ENCODE measurements around the gene PTPRK. TPM values are rescaled to one million over a fixed set of nuclear protein-coding genes. Genes with fewer than 3 reads are reported as not detected.

Gene PTPRK
- total and polyA plus RNA-seq, 10 of the 15 experiments (the other 5 are each of a cell fraction or from before 2014, with no cell fraction given) = 0.23 to 1.9 (median 0.55) TPM

- FAIRE-seq = no peak
- ChIA-PET POLR2A (no interaction called here), RAD21 (ENCODE audit: unreplicated experiment) (no interaction called here), SMC1A (ENCODE audit: uncharacterized antibody, unreplicated experiment) (no interaction called here), CTCF (no interaction called here)
- no peak overlapping the region for H2AFZ ChIP-seq (ENCODE audit: control insufficient read depth, low read depth, low read length)
- H3K79me2 ChIP-seq (ENCODE audit: control insufficient read depth, insufficient read depth, low read length) = no peaks in the 10 kb centered on the region
- H3K4me2 ChIP-seq (ENCODE audit: control insufficient read depth, insufficient read depth) = no peak overlapping the region
- no peaks in the 10 kb centered on the region for H4K20me1 ChIP-seq (ENCODE audit: control insufficient read depth, insufficient read depth)
- H3K27ac ChIP-seq (ENCODE audit: control insufficient read depth, insufficient read depth) = no peak overlapping the region
- no peak for DNase-seq (ENCODE audit: low read depth, low spot score)
- H3K4me3 ChIP-seq = no peak overlapping the region
- no peak overlapping the region for H3K9ac ChIP-seq (ENCODE audit: control insufficient read depth, insufficient read depth, low read length)
- no peaks in the 10 kb centered on the region for H3K4me1 ChIP-seq (ENCODE audit: control insufficient read depth, insufficient read depth, low read length)
- intact Hi-C loops (cut with micrococcal nuclease; ENCODE audit: unreplicated experiment) = no loop called here
- no peaks in the 10 kb centered on the region; the same call in 2 of the 3 replicates for H3K9me3 ChIP-seq (replicated peaks; ENCODE audit: control insufficient read depth, insufficient read depth, low read length)
- in situ Hi-C loops (cut with MboI) = no loop called here
- H3K36me3 ChIP-seq (ENCODE audit: control insufficient read depth in 2 of 2, insufficient read depth in 2 of 2, low read length in 1 of 2) = no peaks in the 10 kb centered on the region
- BruUV-seq (replicated peaks) = no TSS peak
- 35% methylated on average over 2 of the region's 2 CpGs for WGBS (ENCODE audit: insufficient coverage, insufficient replicate concordance, low lambda C conversion rate, missing lambda C conversion rate)
- no peak for ATAC-seq
- H3K27me3 ChIP-seq (replicated peaks in 1 of 2; ENCODE audit: control insufficient read depth in 2 of 2, insufficient read depth in 2 of 2, low read length in 1 of 2) = no peaks in the 10 kb centered on the region
- no peak for TF ChIP-seq CEBPB (IDR thresholded peaks at IDR 0.05; ENCODE audit: borderline replicate concordance in 1 of 2, low read depth in 2 of 2, low read length in 2 of 2)
- TF ChIP-seq, protein P1, sequence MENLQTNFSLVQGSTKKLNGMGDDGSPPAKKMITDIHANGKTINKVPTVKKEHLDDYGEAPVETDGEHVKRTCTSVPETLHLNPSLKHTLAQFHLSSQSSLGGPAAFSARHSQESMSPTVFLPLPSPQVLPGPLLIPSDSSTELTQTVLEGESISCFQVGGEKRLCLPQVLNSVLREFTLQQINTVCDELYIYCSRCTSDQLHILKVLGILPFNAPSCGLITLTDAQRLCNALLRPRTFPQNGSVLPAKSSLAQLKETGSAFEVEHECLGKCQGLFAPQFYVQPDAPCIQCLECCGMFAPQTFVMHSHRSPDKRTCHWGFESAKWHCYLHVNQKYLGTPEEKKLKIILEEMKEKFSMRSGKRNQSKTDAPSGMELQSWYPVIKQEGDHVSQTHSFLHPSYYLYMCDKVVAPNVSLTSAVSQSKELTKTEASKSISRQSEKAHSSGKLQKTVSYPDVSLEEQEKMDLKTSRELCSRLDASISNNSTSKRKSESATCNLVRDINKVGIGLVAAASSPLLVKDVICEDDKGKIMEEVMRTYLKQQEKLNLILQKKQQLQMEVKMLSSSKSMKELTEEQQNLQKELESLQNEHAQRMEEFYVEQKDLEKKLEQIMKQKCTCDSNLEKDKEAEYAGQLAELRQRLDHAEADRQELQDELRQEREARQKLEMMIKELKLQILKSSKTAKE (IDR thresholded peaks at IDR 0.05; ENCODE audit: low read depth, poor library complexity, severe bottlenecking) = no peak
- TF ChIP-seq MEF2B (IDR thresholded peaks at IDR 0.05; ENCODE audit: partially characterized antibody, poor library complexity, severe bottlenecking) = no peak
- TF ChIP-seq, protein P2, sequence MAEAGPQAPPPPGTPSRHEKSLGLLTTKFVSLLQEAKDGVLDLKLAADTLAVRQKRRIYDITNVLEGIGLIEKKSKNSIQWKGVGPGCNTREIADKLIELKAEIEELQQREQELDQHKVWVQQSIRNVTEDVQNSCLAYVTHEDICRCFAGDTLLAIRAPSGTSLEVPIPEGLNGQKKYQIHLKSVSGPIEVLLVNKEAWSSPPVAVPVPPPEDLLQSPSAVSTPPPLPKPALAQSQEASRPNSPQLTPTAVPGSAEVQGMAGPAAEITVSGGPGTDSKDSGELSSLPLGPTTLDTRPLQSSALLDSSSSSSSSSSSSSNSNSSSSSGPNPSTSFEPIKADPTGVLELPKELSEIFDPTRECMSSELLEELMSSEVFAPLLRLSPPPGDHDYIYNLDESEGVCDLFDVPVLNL (IDR thresholded peaks at IDR 0.05; ENCODE audit: low read depth, low read length) = no peak
- TF ChIP-seq WRNIP1 (IDR thresholded peaks at IDR 0.05; ENCODE audit: borderline replicate concordance, low read depth, low read length) = no peak
- no peak for TF ChIP-seq ASH2L (IDR thresholded peaks at IDR 0.05; ENCODE audit: borderline replicate concordance, low read depth)
- no peak for TF ChIP-seq IRF3 (IDR thresholded peaks at IDR 0.05)
- TF ChIP-seq RUNX3 (IDR thresholded peaks at IDR 0.05; ENCODE audit: low read length) = no peak
- TF ChIP-seq ATF2 (IDR thresholded peaks at IDR 0.05; ENCODE audit: low read length) = no peak
- TF ChIP-seq MYC (IDR thresholded peaks at IDR 0.05; ENCODE audit: insufficient read depth, insufficient read length, insufficient replicate concordance, low read length, severe bottlenecking) = no peak
- TF ChIP-seq ZNF687 (IDR thresholded peaks at IDR 0.05) = no peak
- TF ChIP-seq STAT3 (IDR thresholded peaks at IDR 0.05; ENCODE audit: low read depth, low read length) = no peak
Measured at GRCh38 chr6:127923135-127923534, 597.3 kb downstream of the PTPRK start.

All from GM12878 (cell line).